ENCODE results near the gene QPRT.
A peak's percentile ranks its signal among the peaks of the same experiment; 100 is the strongest.
"Not testable (repeated sequence)": the region's sequence is repeated elsewhere in the genome, so short reads cannot be mapped to it uniquely, and the experiment has no call there.

The QPRT gene

DNA sequence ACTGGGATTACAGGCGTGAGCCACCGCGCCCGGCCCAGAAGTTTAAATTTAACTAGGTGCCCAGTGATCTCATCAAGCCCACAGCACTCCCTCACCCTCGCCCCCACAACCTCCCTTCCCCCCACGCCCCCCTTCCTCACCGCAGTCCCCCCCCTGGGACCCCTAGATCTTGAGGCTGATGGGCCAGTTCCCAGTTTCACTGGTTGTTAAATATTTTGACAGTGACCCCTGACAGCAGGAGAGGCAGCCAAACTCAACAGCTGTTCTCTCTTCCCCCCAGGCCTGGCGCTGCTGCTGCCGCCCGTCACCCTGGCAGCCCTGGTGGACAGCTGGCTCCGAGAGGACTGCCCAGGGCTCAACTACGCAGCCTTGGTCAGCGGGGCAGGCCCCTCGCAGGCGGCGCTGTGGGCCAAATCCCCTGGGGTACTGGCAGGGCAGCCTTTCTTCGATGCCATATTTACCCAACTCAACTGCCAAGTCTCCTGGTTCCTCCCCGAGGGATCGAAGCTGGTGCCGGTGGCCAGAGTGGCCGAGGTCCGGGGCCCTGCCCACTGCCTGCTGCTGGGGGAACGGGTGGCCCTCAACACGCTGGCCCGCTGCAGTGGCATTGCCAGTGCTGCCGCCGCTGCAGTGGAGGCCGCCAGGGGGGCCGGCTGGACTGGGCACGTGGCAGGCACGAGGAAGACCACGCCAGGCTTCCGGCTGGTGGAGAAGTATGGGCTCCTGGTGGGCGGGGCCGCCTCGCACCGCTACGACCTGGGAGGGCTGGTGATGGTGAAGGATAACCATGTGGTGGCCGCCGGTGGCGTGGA, 15.6 kb downstream of the QPRT start:
- DNase-seq (ENCODE audit: low spot score), result no peak

DNA sequence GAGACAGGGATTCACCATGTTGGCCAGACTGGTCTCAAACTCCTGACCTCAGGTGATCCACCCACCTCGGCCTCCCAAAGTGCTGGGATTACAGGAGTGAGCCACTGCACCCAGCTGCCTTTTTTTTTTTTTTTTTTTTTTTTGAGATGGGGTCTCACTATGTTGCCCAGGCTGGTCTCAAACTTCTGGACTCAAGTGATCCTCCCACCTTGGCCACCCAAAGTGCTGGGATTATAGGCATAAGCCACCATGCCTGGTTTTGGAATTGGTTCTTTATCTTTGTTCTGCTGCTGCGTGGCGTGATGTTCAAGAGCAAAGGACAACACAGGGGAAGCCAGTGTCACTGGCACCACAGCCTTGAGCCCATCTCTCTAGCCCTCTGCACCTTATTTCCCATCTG, 16.7 kb downstream of the QPRT start:
- DNase-seq (ENCODE audit: low spot score), result not testable (repeated sequence)

DNA sequence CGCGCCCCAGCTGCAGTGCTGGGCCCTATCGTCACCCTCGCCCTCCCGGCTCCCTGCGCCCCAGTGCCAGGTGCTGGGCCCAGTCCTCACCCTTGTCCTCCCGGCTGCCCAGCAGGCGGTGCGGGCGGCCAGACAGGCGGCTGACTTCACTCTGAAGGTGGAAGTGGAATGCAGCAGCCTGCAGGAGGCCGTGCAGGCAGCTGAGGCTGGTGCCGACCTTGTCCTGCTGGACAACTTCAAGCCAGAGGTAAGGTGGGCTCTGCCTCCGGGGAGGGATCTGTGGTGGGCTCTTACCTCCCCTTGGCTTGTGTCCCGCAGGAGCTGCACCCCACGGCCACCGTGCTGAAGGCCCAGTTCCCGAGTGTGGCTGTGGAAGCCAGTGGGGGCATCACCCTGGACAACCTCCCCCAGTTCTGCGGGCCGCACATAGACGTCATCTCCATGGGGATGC, 17.9 kb downstream of the QPRT start:
- no peak for DNase-seq (ENCODE audit: low spot score)

DNA sequence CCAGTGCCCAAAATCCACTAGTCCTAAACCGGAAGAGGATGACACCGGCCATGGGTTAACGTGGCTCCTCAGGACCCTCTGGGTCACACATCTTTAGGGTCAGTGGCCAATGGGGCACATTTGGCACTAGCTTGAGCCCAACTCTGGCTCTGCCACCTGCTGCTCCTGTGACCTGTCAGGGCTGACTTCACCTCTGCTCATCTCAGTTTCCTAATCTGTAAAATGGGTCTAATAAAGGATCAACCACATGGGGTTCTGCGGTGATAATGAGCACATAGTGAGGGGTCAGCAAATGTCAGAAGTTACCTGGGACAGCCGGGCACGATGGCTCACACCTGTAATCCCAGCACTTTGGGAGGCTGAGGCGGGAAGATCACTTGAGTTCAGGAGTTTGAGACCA, 18.4 kb downstream of the QPRT start:
- DNase-seq (ENCODE audit: low spot score), result no peak

DNA sequence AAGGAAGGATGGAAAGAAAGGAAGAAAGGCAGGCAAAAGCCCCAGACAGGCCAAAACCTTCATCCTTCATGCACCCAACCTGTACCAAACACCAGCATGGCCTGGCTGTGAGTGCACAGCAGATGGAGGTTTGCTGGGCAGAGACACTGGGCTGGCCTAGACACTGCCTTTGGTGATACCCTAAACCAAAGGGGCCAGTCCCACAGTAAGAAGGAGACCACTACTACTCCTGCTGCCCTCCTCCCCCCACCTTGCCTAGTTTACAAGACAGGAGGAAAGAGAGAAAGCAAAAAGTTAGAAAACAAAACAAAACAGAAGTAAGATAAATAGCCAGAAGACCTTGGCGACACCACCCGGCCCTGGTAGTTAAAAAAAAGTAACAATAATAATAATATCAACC, 19.1 kb downstream of the QPRT start:
- DNase-seq (ENCODE audit: low spot score), result no peak

DNA sequence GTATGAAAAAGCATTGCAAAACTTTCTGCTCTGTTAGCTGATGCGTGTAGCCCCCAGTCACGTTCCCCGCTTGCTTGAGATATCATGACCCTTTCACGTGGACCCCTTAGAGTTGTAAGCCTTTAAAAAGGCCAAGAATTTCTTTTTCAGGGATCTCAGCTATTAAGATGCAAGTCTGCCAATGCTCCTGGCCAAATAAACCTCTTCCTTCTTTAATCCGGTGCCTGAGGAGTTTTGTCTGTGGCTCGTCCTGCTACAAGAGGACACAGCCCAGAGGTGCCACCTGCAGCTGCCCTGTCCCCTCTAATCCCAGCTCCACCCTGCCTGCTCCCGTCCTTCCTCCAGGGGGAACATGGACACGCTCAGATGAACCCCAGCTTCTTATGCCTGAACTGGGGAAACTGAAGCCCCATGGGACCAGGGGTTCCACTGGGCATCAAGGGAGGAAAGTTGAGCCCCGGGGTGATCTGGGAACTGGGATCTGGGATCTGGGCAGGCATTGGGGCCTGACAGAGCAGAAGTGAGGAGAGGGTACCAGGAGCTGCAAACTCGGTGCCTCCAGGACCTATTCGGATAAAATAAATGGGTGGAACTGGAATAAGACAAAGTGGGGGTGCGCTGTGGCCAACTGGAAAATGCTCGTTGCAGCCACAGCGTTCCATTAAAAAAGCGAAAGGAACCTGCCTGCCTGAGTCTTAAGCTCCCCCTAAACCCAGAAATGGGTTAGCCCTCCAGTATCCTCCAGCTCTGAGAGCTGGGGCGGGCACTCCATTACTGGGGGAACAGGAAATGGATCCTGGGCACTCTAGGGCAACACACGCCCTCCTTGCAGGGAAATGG, 19.7 kb downstream of the QPRT start:
- DNase-seq (ENCODE audit: low spot score), result no peak

DNA sequence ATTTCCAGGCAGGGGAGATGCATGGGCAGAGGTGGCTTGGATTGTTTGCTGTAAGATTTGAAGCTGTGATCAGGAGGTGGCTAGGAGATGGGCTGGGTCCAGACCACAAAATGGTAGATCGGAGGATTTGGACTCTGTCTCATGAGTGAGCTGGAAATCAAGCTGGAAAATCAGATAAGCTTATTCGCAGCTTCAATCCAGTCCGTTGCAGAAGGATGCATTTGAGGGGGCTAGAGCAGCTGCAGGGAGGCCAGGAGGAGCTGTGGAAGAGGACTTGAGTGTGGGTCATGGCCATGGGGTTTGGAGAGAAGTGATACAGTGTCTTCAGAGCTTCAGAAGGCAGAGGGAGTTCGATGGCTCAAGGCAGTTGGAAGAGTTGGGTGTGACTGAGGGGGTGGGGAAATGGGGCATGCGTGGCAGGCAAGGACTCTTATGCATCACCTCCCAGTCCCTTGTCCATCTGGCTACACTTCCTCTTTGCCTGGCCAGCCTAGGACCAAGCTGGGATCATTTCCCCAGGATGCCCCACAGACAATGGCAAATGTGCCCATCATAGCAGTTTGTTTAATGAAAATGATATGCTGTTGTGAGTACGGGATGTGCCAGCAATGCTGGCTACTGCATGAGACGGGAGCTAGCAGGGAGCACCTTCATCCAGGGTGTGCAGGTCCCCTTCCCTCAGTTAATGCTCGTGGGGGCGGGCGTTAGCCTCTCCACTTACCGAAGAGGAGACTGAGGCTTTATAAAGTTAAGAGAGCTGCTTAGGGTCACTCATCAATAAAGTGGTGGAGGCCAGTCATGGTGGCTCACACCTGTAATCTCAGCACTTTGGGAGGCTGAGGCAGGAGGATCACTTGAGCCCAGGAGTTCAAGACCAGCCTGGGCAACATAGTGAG, 20.6 kb downstream of the QPRT start:
- DNase-seq (ENCODE audit: low spot score), result no peak

DNA sequence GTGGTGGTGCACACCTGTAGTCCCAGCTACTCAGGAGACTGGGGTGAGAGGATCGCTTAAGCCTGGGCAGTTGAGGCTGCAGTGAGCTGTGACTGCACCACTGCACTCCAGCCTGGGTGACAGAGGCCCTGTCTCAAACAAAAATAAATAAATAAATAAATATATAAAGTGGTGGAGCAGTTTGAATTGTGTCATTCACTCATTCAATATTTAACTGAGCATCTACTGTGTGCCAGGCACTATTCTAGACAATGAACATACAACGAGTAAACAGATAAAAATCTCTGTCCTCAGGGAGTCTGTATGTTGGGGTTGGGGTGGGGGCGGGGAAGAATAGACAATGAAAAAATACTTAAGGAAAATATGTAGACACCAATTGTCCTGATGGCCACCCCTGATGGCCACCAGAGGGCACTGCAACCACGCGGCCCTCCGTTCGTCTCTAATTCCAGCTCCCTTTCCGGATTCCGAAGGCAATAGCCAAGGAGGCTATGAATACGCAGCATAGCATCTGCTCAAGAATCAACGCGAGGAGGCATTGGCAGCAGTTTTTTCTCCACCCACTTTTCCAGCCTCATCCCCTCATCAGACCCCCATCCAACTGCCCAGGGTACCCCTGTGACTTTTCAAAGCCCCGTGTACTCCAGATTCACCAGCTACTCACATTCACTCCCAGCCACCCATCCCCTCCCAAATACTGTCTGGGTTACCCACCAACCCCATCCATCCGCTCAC, 21.4 kb downstream of the QPRT start:
- DNase-seq (ENCODE audit: low spot score), result peak; percentile 81

DNA sequence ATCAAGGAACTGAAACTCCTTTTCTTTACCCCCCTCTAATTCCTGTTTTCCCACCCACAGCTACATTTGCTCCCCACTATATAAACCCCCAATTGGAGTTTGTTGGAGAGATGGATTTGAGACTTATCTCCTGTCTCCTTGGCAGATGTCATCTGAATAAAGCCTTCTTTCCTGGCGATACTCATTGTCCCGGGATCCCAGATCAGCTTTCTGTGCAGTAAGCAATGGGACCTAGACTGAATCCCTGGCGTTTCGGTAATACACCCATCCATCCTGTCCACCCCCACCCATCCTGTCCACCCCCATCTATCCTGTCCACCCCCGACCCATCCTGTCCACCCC, 22.2 kb downstream of the QPRT start:
- DNase-seq (ENCODE audit: low spot score), result no peak

DNA sequence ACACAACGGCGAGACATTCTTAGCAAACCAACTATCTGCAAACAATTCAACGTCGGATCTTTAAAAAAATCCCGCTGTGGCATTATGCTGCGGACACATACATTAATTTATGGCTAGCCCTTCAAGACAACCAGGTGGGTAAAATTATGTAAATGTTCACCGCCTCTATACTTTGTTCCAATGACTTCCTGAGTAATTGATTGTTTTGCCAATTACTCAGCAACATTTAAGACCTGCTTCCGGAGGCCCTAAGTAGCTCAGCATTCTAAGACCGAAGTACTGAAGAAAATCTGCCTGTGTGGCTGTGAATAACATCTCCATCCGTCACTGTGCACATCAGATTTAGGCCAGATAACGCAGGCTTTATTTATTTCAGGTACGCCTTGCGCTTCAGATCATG, 23.3 kb downstream of the QPRT start:
- no peak for DNase-seq (ENCODE audit: low spot score)

DNA sequence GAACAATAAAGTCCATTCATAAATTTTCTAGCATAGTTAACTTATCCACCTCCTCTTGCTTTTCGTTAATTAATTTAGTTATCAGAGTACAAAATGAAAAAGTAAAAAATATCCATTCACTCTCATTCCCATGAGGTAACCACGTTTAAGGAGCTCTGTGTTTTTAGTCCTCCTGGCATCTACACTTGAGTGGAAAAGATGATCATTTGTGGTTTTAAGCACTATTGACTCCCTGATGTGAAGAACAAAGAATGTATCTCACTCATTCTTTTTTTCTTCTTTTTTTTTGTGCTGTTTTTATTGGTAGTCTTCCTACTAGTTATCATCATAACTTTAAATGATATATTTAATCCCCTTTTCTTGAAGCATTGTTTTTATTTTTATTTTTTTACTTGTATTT, 26.1 kb downstream of the QPRT start:
- no peak for DNase-seq (ENCODE audit: low spot score)

DNA sequence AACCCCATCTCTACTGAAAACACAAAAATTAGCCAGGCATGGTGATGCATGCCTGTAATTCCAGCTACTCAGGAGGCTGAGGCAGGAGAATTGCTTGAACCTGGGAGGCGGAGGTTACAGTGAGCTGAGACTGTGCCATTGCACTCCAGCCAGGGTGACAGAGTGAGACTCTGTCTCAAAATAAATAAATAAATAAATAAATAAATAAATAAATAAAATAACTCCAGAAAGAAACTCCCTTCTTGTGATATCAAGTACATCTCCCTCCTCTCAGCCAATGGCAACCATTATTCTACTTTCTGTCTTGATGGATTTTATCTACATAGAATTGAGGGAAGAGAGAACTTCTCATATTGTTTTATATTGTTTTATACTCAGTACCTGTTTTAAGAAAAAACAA, 28.2 kb downstream of the QPRT start:
- not testable (repeated sequence) for DNase-seq (ENCODE audit: low spot score)

DNA sequence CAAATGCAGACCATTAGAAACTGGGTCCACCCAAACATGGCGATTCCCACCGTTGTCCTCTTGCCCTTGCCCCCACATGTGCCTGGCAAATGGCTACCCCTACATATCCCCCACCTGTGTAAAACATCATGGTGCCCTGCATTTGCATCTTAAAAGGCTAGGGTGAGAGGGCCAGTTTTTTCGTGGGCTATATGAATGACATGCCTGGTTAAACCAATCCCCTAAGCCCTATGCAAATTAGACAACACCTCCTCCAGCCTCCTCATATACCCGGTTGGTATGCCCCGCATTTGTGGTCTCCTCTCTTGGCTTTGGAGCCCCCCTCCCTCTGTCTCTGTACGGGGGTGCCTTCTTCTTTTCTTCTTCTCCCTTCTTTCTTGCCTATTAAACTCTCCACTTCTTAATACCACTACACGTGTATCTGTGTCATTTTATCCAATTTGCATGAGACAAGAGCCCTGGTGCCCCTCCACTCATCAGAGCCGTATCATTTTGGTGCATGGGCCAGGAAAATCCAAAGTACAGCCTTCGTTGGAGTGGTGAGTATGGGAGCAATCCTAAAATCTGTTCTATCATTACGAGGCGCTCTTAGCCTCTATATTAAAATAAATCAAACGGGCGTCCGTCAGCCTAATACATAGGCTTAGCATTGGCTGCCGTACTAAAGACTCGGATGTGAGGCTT, 30.1 kb downstream of the QPRT start:
- DNase-seq (ENCODE audit: low spot score), result no peak

DNA sequence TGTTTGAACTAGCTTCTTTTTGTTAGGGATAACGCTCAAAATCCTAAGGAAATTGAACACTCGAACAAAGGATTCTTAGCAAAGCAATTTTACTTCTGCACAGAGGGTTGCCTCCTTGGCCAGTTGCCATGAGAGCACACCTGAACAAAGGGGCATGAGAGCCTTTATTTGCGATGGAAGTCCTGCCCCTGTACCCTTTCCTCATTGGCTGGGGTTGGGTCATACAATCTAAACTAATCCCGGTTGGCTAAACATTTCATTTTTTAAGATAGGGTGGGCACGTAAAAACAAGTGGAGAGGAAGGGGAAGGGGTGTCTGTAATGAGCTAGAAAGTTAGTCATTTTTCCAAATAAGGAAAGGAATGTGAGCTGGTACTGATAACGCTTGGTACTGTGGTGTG, 30.7 kb downstream of the QPRT start:
- DNase-seq (ENCODE audit: low spot score), result not testable (repeated sequence)

DNA sequence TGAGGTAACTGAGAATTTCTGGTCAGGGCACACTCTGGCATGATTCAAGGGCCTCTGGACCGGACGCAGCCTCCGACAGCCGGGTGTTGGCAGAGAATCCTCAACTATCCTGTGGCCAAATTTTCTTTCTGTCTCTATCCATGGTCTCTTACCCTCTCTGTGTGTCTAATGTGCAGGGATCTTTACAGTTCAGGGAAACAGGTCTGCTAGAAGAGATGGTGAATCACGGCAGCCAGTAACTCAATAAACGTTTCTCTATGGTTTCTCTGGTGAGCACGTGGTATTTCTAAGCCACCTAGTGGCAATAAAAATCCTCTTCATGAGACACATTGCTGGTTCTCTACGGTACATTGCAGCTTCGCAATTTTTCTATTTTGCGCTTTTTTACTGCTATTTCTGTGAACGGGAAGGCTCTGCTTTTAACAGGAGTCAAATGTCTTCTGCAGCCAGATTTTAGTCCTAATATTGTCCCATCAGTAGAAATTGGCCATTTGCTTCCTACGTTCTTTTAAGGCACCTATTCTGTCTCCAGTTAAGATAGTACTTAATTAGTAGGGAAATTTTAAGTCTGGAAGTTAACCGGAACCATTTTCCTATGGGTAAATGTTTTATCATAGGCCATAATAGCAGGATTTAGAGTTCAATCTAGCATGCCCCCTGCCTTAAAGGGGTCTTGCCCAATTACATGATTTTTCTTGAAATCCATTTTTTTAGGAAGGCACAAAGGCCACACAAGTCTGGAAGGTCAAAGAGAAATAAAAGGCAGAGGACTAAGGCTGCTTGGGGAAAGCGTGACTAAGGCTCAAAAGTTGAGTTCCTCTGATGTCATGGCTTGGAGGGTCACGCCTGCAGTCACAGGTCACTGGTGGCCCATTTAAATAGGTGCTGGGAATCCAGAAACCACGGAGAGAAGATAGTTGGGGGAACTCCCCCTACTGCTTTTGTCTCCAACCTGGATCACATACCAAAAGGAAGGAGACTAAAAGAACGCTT, 31.5 kb downstream of the QPRT start:
- peak; percentile 70 for DNase-seq (ENCODE audit: low spot score)

DNA sequence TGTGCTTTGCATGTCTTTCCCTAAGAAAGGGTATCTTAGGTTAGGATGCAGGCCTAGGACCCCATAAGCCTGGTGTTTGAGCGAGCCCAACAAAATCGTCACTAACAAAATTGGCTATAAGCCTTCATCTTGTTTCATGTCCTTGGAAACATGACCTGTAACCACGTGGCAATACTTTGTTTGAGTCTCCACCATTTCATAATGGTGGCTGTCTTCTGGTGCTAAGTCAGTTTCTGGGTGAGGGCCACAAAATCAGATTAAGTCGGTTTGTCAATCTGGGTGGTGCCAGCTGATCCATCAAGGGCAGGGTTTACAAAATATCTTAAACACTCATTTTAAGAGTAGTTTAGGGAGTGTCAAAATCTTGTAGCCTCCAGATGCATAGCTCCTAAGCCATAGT, 33.8 kb downstream of the QPRT start:
- DNase-seq (ENCODE audit: low spot score), result no peak

DNA sequence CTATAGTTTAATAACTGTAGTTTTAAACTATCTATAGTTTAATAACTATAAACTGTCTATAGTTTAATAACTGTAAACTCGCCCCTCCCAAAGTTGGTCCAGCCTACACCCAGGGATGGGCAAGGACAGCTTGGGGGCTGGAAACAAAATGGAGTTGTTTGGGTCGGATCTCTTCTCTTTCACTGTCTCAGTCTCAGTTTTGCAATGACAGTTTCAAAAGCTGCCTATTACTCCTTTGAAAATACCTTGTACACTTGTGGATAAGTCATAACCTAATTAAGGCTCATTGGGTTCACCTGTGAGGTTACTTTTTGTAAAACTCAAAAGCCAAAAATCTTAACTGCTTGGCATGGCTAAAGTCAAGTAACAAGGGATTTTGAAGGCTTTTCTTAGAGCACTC, 35.4 kb downstream of the QPRT start:
- no peak for DNase-seq (ENCODE audit: low spot score)

DNA sequence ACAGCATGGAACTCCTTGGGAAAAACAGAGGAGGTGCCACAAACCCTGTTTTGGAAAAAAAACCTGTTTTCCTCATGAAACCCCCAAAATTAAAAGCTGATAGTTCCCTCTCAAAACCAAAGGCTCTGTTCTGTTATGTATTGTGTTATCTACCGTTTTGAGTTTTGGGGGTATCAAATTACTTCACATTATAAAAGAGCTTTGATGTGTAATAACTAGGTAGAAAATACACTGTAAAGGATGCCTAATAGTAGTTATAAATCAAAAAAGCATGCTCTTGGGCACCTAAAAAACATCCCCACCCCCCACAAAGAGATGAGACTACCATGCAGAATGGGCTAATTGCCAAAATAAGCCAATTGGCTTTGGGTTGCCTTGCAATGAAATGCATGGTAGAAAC, 36.0 kb downstream of the QPRT start:
- DNase-seq (ENCODE audit: low spot score), result no peak

DNA sequence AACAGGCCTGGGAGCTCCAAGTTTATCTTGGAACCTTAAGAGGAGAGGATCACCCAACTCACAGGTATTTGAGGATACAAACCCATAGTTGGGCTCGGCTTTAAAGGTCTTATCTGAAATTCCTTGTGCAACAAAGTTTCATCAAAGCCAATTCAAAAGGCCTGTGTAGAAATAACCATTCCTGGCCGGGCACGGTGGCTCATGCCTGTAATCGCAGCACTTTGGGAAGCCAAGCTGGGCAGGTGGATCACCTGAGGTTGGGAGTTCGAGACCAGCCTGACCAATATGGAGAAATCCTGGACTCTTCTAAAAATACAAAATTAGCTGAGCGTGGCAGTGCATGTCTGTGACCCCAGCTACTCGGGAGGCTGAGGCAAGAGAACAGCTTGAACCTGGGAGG, 38.1 kb downstream of the QPRT start:
- no peak for DNase-seq (ENCODE audit: low spot score)

DNA sequence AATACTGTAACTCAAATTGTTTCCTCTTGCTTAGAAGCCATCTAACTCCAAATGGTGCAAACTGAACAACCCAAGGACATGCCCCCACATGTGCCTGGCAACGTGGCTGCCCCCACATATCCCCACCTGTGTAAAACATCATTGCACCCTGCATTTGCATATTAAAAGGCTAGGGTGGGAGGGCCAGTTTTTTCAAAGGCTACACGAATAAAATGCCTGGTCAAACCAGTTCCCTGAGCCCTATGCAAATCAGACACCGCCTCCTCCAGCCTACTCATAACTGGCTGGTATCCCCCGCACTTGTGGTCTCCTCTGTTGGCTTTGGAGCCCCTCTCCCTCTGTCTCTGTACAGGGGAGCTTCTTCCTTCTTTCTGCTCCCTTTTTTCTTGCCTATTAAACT, 40.1 kb downstream of the QPRT start:
- no peak for DNase-seq (ENCODE audit: low spot score)

Measured in germinal center (tissue), 1 donor.